GM12891 (cell line): ENCODE results near the gene TGFBR3.

Experiments
- POLR2A ChIP-seq: IDR thresholded peaks from 2 replicates; pipeline ENCODE4 v1.6.1; 2011; ENCODE audit warnings: low read depth, low read length, control low read depth
- POLR2AphosphoS5 ChIP-seq: IDR thresholded peaks from 2 replicates; pipeline ENCODE4 v1.6.1; 2011; ENCODE audit warnings: low read depth, low read length, control low read depth
- SPI1 ChIP-seq: IDR thresholded peaks from 2 replicates; pipeline ENCODE4 v1.6.1; 2011; ENCODE audit warnings: low read depth, low read length, control low read depth
- TAF1 ChIP-seq: IDR thresholded peaks from 2 replicates; pipeline ENCODE4 v1.6.1; 2011; ENCODE audit warnings: low read depth, low read length, control low read depth

DNA sequence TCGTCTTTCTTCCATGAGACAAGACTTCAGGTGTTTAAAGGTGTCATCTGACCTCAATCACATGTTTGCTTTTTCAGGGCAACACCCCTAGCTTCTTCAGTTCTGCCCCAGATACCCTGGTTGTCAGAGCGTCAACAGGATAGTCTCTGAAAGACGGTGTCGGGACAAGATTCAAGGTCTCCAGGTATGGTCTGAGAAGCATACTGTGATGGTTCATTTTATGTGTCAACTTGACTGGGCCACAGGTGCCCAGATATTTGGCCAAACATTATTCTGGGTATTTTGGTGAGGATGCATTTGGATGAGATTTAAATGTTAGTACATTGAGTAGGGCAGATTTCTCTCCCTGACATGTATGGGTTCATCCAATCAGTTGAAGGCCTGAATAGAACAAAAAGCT, 148.3 kb downstream of the TGFBR3 start:
- TF ChIP-seq POLR2A: no peak
- no peak for TF ChIP-seq POLR2AphosphoS5
- no peak for TF ChIP-seq TAF1
- TF ChIP-seq SPI1: no peak
